ENCODE results near the gene TNFRSF4.
"Not testable (repeated sequence)": the region's sequence is repeated elsewhere in the genome, so short reads cannot be mapped to it uniquely, and the experiment has no call there.

Gene TNFRSF4

GRCh38 chr1:1213345-1214265, at the start of gene TNFRSF4:
Gene TNFRSF4 (minus strand): TSS chr1:1214153. CDS start chr1:1214127, 26 bp downstream.
- no peak for DNase-seq

DNA sequence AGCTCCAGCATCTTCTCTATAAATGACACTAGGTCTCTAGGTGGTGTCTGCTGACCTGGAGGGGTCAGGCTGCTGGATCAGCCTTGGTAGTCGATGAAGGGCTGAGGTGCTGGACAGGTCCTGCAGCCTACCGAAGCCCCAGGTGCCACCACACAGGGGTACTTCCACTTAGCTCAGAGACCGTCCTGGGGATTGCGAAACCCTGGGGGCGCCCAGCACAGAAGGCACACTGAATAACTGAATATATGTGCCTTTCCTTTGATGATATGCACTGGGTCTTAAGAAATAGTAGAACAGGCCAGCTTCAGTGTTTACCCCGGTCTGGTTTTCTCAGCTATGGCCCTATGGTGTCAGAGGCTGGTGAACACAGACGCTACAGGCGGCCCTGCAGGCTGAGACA, 48.8 kb upstream of the TNFRSF4 start:
- DNase-seq, result no peak

GRCh38 chr1:1262071-1262470, 48.1 kb upstream of the TNFRSF4 start:
- DNase-seq, result no peak

DNA sequence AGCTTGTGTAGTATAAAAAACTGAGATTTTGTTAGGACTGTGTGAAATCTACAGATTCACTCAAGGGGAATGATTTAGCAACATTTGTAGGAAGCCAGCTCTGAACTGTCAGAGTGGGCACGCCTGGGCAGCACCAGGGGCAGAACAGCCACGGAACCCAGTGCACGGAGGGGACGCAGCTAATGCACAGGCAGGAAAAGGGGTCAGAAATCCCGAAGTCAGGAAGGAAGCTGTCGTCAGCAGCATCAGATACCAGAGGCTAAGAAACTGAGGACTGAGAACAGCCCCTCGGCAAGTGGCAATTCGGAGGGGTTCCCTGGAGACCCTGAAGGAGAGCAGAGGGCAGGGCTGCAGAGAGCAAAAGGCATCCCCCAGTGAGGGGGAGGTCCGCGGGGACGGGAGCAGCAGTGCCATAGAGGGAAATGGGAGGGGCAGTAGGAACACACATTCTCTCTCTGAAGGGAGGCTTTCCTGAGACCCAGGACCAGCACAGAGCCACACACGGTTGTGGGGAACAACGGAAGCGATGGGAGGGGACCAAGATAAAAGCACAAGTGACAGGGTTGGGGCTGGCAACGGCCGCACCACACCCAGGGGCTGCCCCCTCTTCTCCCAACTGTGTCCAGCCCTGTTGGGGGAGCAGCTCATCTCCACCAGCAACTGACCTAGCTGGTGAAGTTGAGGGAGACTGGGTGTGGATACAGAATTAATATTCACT, 47.0 kb upstream of the TNFRSF4 start:
- DNase-seq, result no peak

DNA sequence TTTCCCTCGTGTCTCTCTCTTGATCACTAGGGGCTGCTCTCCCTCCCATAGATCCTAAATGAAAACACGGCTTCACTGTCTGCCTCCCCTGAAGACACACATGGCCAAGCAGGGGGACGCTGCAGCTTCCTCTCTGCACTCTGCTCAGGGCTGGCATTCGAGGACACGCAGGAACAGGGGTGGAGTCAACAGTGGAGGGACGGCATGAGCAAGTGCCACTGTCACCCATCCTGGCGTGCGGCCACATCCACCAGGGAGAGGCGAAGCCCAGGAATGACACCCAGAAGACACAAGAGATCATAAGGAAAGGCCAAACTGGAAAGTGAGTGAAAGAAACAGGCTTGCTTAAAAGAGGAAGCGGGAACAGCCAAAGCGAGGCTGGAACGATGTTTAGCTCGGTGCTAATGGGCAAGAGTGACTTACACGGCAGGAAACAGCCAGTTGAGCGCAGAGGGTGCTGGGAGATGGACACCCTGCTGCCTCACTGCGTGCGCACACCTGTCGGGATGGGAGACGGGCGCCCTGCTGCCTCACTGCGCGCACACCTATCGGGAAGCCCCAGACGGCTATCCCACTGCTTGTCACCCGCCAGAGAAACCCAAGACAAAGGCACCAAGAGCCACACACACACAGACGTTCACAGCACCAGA, 46.1 kb upstream of the TNFRSF4 start:
- no peak for DNase-seq

DNA sequence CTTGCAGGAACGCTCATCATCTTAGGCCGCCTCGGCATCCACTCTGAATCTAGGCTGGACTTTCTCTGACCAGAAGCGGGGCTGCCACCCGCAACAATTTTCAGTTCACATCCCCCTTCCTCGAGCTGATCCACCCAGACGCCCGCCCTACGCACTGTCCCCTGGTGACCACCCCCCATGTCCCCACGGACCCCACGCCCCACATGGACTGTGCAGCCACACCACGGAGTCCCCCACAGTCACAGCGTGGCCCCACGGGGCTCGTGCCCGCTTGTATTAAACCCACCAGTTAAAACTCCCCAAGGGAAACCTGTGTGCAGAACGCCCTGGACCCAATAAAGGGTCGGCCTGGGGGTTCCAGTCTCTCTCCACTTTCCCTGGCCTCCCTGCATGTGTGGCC, 45.6 kb upstream of the TNFRSF4 start:
- DNase-seq, result no peak

GRCh38 chr1:1259119-1259488, 45.2 kb upstream of the TNFRSF4 start:
- no peak for DNase-seq

DNA sequence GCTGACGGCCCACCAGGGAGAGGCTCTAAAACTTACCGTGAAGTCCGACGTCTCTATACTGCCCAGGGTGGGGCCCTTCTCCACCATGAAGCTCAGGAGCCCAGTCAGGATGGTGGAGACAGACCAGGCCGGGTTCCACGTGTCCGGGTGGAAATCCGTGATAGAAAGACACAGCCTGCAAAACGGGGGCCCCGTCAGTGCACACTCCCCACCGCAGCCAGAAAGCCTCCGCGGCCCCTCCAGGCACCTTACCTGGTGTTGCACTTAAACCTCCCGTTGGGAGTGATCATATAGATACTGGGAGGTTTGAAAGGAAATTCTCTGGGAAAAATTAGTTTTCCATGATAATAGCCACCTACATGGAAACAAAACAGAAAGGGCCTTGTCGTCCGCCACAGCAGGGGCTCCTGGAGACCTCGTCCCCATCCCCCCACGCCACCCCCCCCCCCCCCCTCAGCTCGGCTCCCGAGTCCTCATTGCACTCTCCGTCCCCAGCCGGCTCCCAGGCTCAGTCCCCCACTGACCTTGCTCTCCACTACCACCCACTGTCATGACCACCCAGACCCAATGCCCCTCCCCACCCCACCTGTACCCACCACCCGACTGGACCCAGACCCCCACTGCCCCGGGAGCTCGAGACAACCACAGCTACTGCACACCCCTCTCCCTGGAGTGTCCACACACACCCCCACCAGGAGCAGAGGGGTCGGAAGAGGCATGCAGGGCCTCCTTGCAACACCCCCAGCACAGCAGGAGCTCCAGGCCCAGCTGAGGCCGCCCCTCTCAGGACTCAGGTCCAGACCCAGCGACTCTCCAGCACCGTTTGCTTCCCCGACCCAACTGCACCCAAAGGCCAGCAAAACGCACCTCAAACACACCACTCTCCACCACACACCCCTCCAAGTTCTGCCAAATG, 43.3 kb upstream of the TNFRSF4 start:
- no peak for DNase-seq

- DNase-seq, result no peak
Measured at GRCh38 chr1:1255611-1256010, 41.7 kb upstream of the TNFRSF4 start.

DNA sequence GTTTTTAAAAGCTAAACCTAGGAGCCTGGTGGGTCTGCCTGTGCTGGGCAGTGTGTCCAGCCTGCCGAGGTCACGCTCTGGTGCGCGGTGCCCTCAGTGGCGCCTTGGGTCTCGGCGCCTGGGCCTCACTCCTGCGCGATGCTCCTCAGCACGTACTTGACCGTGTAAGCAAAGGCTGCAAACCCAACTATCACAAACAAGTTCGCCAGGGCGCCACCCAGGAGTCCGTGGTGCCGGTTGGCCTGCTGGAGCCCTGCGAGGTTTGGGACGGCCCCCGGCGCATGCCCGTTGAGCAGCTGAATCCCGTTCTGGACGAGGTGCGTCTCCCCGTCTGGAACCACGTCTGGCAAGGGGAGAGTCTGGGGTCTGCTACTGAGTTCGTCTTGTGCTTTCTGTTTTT, 41.1 kb upstream of the TNFRSF4 start:
- no peak for DNase-seq

GRCh38 chr1:1254667-1254998, 40.7 kb upstream of the TNFRSF4 start:
- no peak for DNase-seq

- DNase-seq, result no peak
Measured at GRCh38 chr1:1253972-1254666, 40.2 kb upstream of the TNFRSF4 start.

GRCh38 chr1:1253314-1253713, 39.4 kb upstream of the TNFRSF4 start:
- no peak for DNase-seq

GRCh38 chr1:1250786-1251284, 36.9 kb upstream of the TNFRSF4 start:
- no peak for DNase-seq

GRCh38 chr1:1248009-1248913, 34.3 kb upstream of the TNFRSF4 start:
- DNase-seq, result not testable (repeated sequence)

GRCh38 chr1:1247341-1247913, 33.5 kb upstream of the TNFRSF4 start:
- DNase-seq, result no peak

DNA sequence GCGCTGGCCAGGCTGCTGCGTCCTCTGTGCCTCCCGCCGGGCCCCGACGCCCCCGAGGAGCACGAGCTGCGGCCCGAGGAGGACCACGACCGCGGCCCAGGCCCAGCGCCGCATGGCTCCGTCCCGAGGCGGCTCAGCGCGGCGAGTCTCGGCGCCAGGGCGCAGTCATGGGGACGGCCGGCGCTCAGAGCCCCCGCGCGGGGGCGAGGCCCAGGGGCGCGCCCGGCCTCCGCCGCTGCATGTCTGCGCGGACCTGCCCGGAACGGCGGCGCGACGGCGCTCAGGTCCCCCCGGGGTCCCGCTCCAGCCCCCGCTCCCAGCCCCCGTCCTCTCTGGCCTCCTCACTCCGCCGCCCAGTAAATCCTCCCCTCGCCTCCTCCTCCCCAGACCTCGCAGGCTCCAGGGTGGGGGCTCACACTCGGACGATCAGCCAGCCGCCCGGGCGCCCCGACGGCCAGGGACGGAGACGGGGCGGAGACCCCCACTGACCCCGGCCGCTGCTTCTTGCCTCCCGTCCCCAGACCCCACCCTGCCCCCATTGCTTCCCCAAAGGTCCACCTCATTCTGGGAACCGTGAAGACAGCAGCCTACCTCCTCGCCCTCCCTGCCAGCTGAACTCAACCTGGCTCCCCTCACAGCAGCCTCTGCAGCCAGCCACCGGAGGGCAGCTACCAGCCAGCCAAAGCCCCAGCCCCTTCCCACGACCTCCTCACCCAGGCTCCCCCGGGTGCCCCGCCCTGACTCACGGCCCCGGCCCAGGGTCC, 32.8 kb upstream of the TNFRSF4 start, which contains the start of gene C1QTNF12:
Gene C1QTNF12, minus strand, starts transcription at position 146 of the 764 bp plus-strand sequence. Its CDS starts 32 bp downstream, at position 114.
- DNase-seq, result no peak

DNA sequence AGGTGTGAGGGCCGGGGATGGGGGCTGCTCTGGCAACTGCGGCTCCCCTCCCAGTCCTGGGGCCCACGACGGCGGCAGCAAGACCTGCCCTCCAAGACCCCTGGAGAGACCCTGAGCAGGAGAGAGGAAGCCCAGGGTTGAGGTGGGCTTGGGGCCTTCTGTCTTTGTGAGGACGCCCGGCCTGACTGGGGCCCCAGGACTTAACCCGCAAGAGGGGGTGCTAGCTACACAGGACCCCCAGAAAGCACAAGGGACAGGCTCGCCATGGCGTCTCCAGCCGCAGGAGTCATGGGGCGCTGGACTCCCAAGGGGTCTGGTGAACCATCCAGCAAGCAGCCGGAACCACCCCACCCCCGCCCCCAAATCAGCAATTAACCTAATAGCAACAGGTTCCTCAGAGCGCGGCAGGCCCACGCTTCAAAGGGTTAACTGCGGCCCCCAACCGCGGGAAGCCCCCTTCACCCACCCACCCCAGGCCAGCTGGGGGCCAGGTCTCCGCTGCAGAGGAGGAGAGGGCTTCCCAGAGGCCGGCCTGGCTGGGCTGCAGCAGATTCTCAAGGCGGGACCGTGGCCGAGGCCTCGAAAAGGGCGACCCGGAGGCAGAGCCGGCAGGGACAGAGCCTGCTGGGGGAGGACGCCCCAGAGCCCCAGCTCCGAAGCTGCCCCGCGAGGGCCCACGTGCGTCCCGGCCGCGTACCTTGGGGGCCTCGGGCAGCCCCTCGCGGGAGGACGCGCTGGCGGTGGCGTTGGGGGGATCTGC, 32.0 kb upstream of the TNFRSF4 start:
- no peak for DNase-seq

All from midbrain (tissue), 1 donor.